PFSK-1 (cell line): ENCODE data around the gene MS4A4A.

ENCODE experiments used
- FOXP2 ChIP-seq: optimal IDR thresholded peaks from 2 replicates; pipeline ENCODE3; 2011; ENCODE audit warnings: borderline replicate concordance, control low read depth, inconsistent platforms; ENCODE audit not compliant: insufficient read depth; ENCODE audit errors: extremely low read length, extremely low read depth
- POLR2AphosphoS5 ChIP-seq: IDR thresholded peaks from 2 replicates; pipeline ENCODE4 v1.6.1; 2012; ENCODE audit warnings: low read depth, mild to moderate bottlenecking, control low read depth, low read length, moderate library complexity
- REST ChIP-seq, 2 experiments: IDR thresholded peaks; 2 replicates each; pipeline versions ENCODE4 v1.6.1 to v1.8.0; 2011 to 2012; ENCODE audit warnings: low read depth in 2 of 2, low read length in 2 of 2, control low read depth in 1 of 2, inconsistent platforms in 1 of 2, mild to moderate bottlenecking in 1 of 2, moderate library complexity in 1 of 2; ENCODE audit not compliant: insufficient read depth in 1 of 2
- SIN3A ChIP-seq: IDR thresholded peaks from 2 replicates; pipeline ENCODE4 v1.6.1; 2012; ENCODE audit warnings: mild to moderate bottlenecking, low read length, moderate library complexity, borderline replicate concordance; ENCODE audit not compliant: insufficient read depth
- TAF1 ChIP-seq: IDR thresholded peaks from 2 replicates; pipeline ENCODE4 v1.6.1; 2012; ENCODE audit warnings: low read length, control low read depth, borderline replicate concordance; ENCODE audit not compliant: insufficient read depth

The MS4A4A gene

GRCh38 chr11:60328460-60328859, 48.0 kb downstream of the MS4A4A start:
- TF ChIP-seq SIN3A (no peak), REST (IDR thresholded peaks at IDR 0.05; ENCODE audit: insufficient read depth in 1 of 2, low read depth in 2 of 2, low read length in 2 of 2) (no peak), POLR2AphosphoS5 (no peak), FOXP2 (no peak), TAF1 (no peak)

- TF ChIP-seq SIN3A (no peak), TAF1 (no peak), FOXP2 (no peak), POLR2AphosphoS5 (no peak), REST (IDR thresholded peaks at IDR 0.05; ENCODE audit: insufficient read depth in 1 of 2, low read depth in 2 of 2, low read length in 2 of 2) (no peak)
Measured at GRCh38 chr11:60332846-60333245, 52.4 kb downstream of the MS4A4A start.

GRCh38 chr11:60334005-60334620, 53.6 kb downstream of the MS4A4A start:
- TF ChIP-seq POLR2AphosphoS5 (no peak), SIN3A (no peak), TAF1 (no peak), FOXP2 (no peak), REST (IDR thresholded peaks at IDR 0.05; ENCODE audit: insufficient read depth in 1 of 2, low read depth in 2 of 2, low read length in 2 of 2) (no peak)

- TF ChIP-seq FOXP2 = no peak
- TF ChIP-seq SIN3A = no peak
- TF ChIP-seq TAF1 = no peak
- TF ChIP-seq POLR2AphosphoS5 = no peak
- no peak for TF ChIP-seq REST (IDR thresholded peaks at IDR 0.05; ENCODE audit: insufficient read depth in 1 of 2, low read depth in 2 of 2, low read length in 2 of 2)
Measured at GRCh38 chr11:60336767-60337391, 56.4 kb downstream of the MS4A4A start.

- TF ChIP-seq FOXP2 (no peak), REST (IDR thresholded peaks at IDR 0.05; ENCODE audit: insufficient read depth in 1 of 2, low read depth in 2 of 2, low read length in 2 of 2) (no peak), POLR2AphosphoS5 (no peak), SIN3A (no peak), TAF1 (no peak)
Measured at GRCh38 chr11:60338053-60338452, 57.6 kb downstream of the MS4A4A start.
